Measurements from ENCODE around the gene OR2S2.

GRCh38 chr9:35990155-35990554 lies 32.2 kb upstream of the OR2S2 start:
- TF ChIP-seq, protein P1, sequence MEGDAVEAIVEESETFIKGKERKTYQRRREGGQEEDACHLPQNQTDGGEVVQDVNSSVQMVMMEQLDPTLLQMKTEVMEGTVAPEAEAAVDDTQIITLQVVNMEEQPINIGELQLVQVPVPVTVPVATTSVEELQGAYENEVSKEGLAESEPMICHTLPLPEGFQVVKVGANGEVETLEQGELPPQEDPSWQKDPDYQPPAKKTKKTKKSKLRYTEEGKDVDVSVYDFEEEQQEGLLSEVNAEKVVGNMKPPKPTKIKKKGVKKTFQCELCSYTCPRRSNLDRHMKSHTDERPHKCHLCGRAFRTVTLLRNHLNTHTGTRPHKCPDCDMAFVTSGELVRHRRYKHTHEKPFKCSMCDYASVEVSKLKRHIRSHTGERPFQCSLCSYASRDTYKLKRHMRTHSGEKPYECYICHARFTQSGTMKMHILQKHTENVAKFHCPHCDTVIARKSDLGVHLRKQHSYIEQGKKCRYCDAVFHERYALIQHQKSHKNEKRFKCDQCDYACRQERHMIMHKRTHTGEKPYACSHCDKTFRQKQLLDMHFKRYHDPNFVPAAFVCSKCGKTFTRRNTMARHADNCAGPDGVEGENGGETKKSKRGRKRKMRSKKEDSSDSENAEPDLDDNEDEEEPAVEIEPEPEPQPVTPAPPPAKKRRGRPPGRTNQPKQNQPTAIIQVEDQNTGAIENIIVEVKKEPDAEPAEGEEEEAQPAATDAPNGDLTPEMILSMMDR (IDR thresholded peaks at IDR 0.05) = no peak
- TF ChIP-seq EZH2 (IDR thresholded peaks at IDR 0.05) = no peak
